Stimulated activated CD8-positive, alpha-beta memory T cell treated with anti-CD3 and anti-CD28 coated beads, Interleukin-12 subunit alpha, Interleukin-12 subunit beta, amount 100 ng/mL, for 4 hours (primary cell): ENCODE data around the gene RNASEL.

Experiments
- DNase-seq: peaks from one replicate; pipeline ENCODE4 v3.0.0-alpha.2; 2020; ENCODE audit warnings: low read depth

RNASEL gene

DNA sequence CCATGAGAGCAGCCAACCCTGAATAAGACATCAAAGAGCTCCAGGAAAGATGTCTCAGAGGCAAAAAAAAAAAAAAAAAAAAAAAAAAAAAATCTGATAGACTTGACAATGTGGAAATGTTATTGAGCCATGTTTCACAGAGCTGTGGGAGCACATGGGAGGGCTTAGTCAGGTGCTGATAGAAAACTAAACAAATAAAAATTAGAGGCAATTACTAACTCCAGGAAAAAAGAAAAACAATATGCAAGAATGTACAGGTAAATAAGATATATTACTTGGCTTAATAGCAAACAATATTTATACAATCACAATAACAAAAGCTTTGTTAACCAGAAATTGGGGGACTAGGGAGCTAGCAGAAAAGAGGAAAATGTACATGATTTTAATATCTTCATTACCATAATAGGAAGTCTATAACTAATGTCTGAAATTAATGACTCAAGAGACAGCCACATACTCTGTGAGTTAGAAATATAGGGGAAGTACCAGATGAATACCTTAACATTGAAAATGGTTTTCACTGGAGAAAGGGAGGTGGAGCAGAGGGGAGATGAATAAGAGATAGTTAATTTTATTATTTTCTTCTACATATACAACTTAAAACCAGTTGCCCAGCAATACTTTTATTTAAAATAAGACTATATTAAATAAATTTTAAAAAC lies 32.0 kb upstream of the RNASEL start:
- DNase-seq = no peak

GRCh38 chr1:182617734-182618351 lies 28.8 kb upstream of the RNASEL start:
- DNase-seq = no peak

- DNase-seq = no peak
Observed at GRCh38 chr1:182617014-182617429, 28.0 kb upstream of the RNASEL start.

DNA sequence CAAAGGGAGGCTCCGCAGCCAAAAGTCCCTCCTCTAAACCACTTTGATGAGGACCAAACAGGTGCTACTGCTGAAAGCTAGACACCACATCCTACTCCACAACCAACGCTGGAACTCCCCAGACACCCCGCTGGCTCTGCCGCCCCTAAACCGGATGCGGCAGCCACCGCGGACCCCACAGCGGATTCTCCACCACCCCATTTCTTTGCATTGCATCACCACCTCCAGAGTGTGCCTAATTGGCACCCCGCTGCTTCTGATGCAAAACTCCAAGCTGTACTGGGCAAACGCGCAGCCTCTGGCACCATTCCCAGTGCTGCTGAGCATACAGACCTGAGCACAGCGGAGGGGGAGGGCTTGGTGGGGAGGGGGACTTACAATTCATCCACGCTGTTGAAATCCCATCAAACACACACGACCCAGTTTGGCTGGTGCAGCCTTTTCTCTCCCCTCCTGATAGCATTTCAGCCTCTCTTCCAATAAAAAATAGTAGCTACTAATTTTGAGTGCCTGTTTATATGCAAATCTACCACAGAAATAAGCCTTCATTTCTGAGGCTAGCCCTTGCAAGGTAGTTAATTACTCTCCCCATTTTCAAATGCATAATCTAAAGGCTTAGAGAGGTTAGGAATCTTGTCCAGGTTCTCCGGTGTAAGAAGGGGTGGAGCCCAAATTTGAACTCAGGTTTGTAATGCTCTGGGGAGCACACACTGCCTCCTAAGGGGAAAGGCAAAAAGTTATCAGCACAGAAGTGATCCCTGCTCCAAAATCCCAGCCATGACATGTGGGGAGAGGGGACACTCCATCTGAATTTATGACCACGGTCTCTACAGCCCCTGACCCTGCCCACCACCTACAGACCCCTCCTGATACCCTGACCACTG lies 27.3 kb upstream of the RNASEL start:
- DNase-seq = peak; percentile 80

DNA sequence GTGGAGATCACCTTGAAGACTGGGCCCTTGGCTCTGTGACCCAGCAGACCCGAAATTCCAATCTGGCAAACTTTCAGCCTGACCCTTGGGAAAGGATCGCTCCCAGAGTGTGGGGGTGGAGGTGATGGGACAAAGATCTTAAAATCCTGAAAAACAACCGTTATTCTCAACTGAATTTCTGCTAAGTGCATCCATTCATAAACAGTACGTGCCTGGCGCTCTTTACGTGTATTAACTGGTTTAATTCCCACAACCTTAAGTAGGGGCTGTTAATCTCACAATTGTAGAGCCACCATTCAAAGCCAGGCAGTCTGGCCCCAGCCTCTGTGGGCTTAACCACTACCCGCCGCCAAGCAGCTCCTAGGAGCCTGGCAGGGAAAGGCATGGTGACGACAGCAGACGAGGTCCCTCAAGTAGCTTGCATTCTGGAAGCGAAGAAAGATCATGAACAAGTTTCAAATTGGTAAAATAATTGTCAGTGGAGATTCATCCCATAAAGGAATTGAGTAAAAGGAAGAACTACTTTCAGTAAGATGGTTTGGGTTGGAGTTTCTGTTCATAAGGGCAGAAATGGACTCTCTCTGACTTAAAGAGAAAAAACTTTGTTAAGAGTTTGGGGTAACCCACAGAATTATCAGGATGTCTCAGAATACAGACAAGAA lies 26.5 kb upstream of the RNASEL start:
- no peak for DNase-seq

DNA sequence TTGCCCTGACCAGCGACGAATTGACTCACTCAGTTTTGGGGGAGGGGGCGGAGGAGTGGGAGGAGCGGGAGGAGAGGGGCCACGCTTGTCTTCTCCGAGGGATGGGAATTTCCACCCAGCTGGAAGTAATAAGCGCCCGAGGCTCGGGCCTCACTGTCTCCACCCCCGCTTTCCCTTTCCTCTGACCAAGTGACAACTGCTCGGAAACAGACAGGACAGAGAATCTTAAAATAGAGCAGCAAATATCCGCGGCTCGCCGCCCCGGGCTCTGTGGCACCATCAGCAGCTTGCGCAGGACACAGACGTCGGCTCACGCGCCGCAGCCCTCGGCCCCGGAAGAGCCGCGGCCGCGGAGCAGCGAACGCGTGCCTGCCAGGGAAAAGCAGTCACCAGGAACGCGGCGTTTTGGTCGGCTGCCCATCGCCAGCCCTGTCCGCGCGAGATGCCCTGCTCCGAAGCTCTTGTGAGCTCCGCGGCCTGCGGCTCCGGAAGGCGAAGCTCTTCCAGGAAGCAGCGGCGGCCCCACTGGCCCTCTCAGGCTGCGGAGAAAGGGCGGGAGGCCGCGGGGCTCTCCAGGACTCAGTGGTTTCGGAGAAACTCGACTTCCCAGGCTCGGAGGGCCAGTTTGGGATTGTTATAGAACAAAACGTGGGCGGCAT lies 25.9 kb upstream of the RNASEL start:
- peak; percentile 57 for DNase-seq

DNA sequence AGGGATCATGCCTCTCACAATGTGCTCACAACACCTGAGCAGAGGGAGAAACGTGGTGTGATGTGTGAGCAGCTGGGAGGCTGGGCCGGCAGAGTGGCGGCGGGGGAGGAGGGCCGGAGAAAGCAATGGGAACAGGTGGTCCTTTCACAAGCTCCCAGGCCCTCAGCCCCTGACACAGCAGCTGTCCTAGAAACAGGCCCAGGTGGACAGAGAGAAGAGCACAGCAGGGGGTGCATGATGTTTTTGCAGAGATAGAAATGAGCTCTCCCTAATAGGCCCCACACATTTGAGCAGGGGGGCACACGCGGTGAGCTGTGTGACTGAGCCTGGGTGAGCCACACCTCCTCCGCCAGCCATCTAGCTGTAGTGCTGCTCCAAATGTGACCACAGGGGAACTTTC lies 22.7 kb upstream of the RNASEL start:
- DNase-seq = no peak

GRCh38 chr1:182611326-182611725 lies 22.3 kb upstream of the RNASEL start:
- no peak for DNase-seq

DNA sequence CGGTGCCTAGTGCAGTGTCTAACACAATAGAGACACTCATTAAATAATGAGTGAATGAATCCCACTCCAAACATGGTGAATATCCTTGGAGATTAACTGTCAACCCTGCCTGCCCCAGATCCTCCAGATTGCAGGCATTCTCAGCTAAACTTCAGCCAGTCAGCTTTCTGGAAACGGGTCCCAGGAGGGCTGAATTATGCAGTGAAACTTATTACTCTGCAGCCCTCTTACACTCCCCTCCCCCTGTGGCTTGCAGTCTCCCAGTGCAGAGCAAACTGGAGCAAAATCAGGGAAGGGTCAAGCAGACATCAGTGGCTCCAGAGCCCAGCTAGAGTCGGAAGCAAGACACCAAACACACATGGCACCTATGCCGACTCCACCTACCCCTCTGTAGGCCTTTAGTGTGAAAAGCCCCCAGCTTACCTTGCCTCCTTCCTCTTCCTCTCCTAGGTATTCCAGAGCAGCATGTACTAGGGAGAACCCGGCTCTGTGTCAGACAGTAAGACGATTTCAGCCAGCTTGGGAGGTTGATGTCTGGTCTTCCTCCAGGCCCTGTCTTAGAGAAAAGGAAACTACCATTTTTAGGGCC lies 21.6 kb upstream of the RNASEL start:
- DNase-seq = no peak

DNA sequence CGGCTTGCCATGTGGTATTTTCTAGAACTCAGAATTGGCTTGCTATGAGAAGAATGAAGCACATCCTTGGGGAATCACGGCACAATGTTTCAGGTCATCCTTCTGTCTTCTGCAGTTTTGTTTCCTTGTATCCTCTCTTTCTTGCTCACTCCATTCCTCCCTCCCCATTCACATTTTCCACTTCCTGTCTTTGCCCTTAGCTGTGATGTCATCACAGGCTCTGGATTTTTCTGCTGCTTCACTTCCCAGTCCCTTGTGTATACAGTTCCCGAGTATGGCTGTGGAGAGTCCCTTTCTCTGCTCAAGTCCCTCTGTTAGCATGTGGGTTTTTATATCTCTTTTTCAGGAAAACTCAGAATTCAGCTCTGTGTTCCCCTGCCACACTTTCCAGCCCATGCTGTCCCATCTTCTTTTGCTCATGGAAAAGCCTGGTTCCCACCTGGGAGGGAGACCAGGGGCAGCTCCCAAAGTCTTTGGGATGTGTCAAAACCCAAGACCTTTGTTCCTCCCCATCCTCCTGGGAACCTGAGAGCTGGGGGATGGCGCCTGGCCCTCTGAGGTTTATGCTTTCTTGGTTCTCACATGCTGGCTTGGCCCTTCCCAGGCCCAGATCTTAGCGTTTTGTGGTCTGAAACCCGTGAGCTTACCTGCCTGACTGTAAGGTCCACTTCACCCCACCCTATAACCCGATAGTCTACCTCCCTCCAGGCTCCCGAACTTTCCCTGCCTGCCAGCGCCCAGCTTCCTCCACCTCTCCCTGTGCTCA lies 20.0 kb upstream of the RNASEL start:
- DNase-seq = no peak

GRCh38 chr1:182608236-182608635 lies 19.2 kb upstream of the RNASEL start:
- no peak for DNase-seq

GRCh38 chr1:182607566-182607965 lies 18.5 kb upstream of the RNASEL start:
- DNase-seq = no peak

- peak; percentile 87 for DNase-seq
Observed at GRCh38 chr1:182604175-182605164, 15.4 kb upstream of the RNASEL start, which contains the start of gene RGS16. Gene RGS16 (minus strand): TSS chr1:182604389. CDS start chr1:182604259, 130 bp downstream.

DNA sequence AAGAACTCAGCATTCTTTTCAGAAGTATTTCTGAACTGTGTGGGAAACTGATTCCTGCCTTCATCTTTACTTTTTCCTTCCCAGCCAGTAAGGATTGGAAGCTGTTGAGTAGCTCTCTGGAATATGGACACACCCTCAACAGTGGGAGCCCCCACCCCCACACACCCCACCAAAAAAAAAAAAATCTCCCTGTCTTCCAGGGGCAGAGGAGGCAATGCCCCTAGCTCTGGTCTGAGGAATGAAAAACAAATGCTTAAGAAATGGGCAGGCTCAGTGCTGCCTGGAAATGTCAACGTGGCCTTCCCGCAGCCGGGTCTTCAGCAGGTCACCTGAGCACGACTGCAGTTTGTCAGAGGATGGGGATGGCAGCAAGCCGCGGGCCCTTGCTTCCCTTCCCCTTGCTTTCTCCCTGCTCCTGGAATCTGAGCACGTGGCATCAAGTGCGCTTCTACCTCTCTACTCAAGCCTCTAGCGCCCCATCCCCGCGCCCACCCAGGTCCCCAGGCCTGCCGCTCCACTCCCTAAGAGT lies 14.7 kb upstream of the RNASEL start:
- no peak for DNase-seq

- DNase-seq = no peak
Observed at GRCh38 chr1:182602935-182603645, 14.0 kb upstream of the RNASEL start.

- DNase-seq = no peak
Observed at GRCh38 chr1:182601913-182602312, 12.9 kb upstream of the RNASEL start.

- DNase-seq = no peak
Observed at GRCh38 chr1:182601416-182601786, 12.3 kb upstream of the RNASEL start.

- DNase-seq = no peak
Observed at GRCh38 chr1:182600745-182601415, 11.8 kb upstream of the RNASEL start.
